ENCODE data around the gene GNG2.

The GNG2 gene

GRCh38 chr14:51860164-51860824 lies at the start of gene GNG2:
GNG2 (plus strand) TSS chr14:51860612; CDS start chr14:51950679, 90,067 bp downstream.
- peak within 1 kb of the TSS; percentile 51 to 71 for H3K4me3 ChIP-seq (ENCODE audit: low read depth in 1 of 2, low read length in 2 of 2)
- H3K9me3 ChIP-seq (ENCODE audit: low read length), result no peaks in the 10 kb centered on the region
- no peaks in the 10 kb centered on the region for H3K36me3 ChIP-seq (ENCODE audit: insufficient read depth, low read length)
- H3K9ac ChIP-seq (ENCODE audit: low read length), result peak within 1 kb of the TSS; percentile 67
- no peaks in the 10 kb centered on the region for H3K27me3 ChIP-seq (ENCODE audit: control insufficient read depth in 1 of 2, insufficient read depth in 2 of 2, low read length in 2 of 2)
- peak within 1 kb of the TSS; percentile 61 for H3K27ac ChIP-seq (ENCODE audit: low read depth, low read length)
- peaks cover 21% of the 10 kb centered on the region for H3K4me1 ChIP-seq (ENCODE audit: insufficient read depth, low read length)

- H3K9ac ChIP-seq (ENCODE audit: low read length), result no peak overlapping the region
- no peaks in the 10 kb centered on the region for H3K36me3 ChIP-seq (ENCODE audit: insufficient read depth, low read length)
- H3K9me3 ChIP-seq (ENCODE audit: low read length), result no peaks in the 10 kb centered on the region
- H3K27ac ChIP-seq (ENCODE audit: low read depth, low read length), result no peak overlapping the region
- peaks cover 14% of the 10 kb centered on the region for H3K4me1 ChIP-seq (ENCODE audit: insufficient read depth, low read length)
- H3K27me3 ChIP-seq (ENCODE audit: control insufficient read depth in 1 of 2, insufficient read depth in 2 of 2, low read length in 2 of 2), result no peaks in the 10 kb centered on the region
- no peak overlapping the region for H3K4me3 ChIP-seq (ENCODE audit: low read depth in 1 of 2, low read length in 2 of 2)
Measured at GRCh38 chr14:51811706-51812105, 48.7 kb upstream of the GNG2 start.

- H3K4me3 ChIP-seq (ENCODE audit: low read depth in 1 of 2, low read length in 2 of 2), result no peak overlapping the region
- H3K9me3 ChIP-seq (ENCODE audit: low read length), result no peaks in the 10 kb centered on the region
- no peak overlapping the region for H3K27ac ChIP-seq (ENCODE audit: low read depth, low read length)
- H3K9ac ChIP-seq (ENCODE audit: low read length), result no peak overlapping the region
- no peaks in the 10 kb centered on the region for H3K4me1 ChIP-seq (ENCODE audit: insufficient read depth, low read length)
- no peaks in the 10 kb centered on the region for H3K27me3 ChIP-seq (ENCODE audit: control insufficient read depth in 1 of 2, insufficient read depth in 2 of 2, low read length in 2 of 2)
- no peaks in the 10 kb centered on the region for H3K36me3 ChIP-seq (ENCODE audit: insufficient read depth, low read length)
Measured at GRCh38 chr14:51816031-51816430, 44.4 kb upstream of the GNG2 start.

- H3K4me3 ChIP-seq (ENCODE audit: low read depth in 1 of 2, low read length in 2 of 2), result no peak overlapping the region
- no peaks in the 10 kb centered on the region for H3K27me3 ChIP-seq (ENCODE audit: control insufficient read depth in 1 of 2, insufficient read depth in 2 of 2, low read length in 2 of 2)
- H3K36me3 ChIP-seq (ENCODE audit: insufficient read depth, low read length), result no peaks in the 10 kb centered on the region
- H3K4me1 ChIP-seq (ENCODE audit: insufficient read depth, low read length), result peaks cover 5% of the 10 kb centered on the region
- H3K27ac ChIP-seq (ENCODE audit: low read depth, low read length), result no peak overlapping the region
- H3K9me3 ChIP-seq (ENCODE audit: low read length), result no peaks in the 10 kb centered on the region
- H3K9ac ChIP-seq (ENCODE audit: low read length), result no peak overlapping the region
Measured at GRCh38 chr14:51817326-51817725, 43.1 kb upstream of the GNG2 start.

GRCh38 chr14:51818748-51819380 lies 41.5 kb upstream of the GNG2 start:
- Histone ChIP-seq H3K27me3 (ENCODE audit: control insufficient read depth in 1 of 2, insufficient read depth in 2 of 2, low read length in 2 of 2) (no peaks in the 10 kb centered on the region), H3K9ac (ENCODE audit: low read length) (no peak overlapping the region), H3K27ac (ENCODE audit: low read depth, low read length) (no peak overlapping the region), H3K4me1 (ENCODE audit: insufficient read depth, low read length) (peaks cover 14% of the 10 kb centered on the region), H3K4me3 (ENCODE audit: low read depth in 1 of 2, low read length in 2 of 2) (no peak overlapping the region), H3K36me3 (ENCODE audit: insufficient read depth, low read length) (no peaks in the 10 kb centered on the region), H3K9me3 (ENCODE audit: low read length) (no peaks in the 10 kb centered on the region)

- Histone ChIP-seq H3K9me3 (ENCODE audit: low read length) (no peaks in the 10 kb centered on the region), H3K4me1 (ENCODE audit: insufficient read depth, low read length) (peaks cover 14% of the 10 kb centered on the region), H3K9ac (ENCODE audit: low read length) (no peak overlapping the region)
Measured at GRCh38 chr14:51821822-51822221, 38.6 kb upstream of the GNG2 start.

GRCh38 chr14:51822499-51822898 lies 37.9 kb upstream of the GNG2 start:
- Histone ChIP-seq H3K4me1 (ENCODE audit: insufficient read depth, low read length) (peaks cover 14% of the 10 kb centered on the region), H3K9me3 (ENCODE audit: low read length) (no peaks in the 10 kb centered on the region), H3K27me3 (ENCODE audit: control insufficient read depth in 1 of 2, insufficient read depth in 2 of 2, low read length in 2 of 2) (no peaks in the 10 kb centered on the region), H3K9ac (ENCODE audit: low read length) (no peak overlapping the region), H3K27ac (ENCODE audit: low read depth, low read length) (no peak overlapping the region), H3K36me3 (ENCODE audit: insufficient read depth, low read length) (no peaks in the 10 kb centered on the region), H3K4me3 (ENCODE audit: low read depth in 1 of 2, low read length in 2 of 2) (no peak overlapping the region)

More at GRCh38 chr14:51821822-51822221, 38.6 kb upstream of the GNG2 start:
- Histone ChIP-seq H3K27ac (ENCODE audit: low read depth, low read length) (no peak overlapping the region), H3K4me3 (ENCODE audit: low read depth in 1 of 2, low read length in 2 of 2) (no peak overlapping the region), H3K27me3 (ENCODE audit: control insufficient read depth in 1 of 2, insufficient read depth in 2 of 2, low read length in 2 of 2) (no peaks in the 10 kb centered on the region), H3K36me3 (ENCODE audit: insufficient read depth, low read length) (no peaks in the 10 kb centered on the region)

- no peak overlapping the region for H3K27ac ChIP-seq (ENCODE audit: low read depth, low read length)
- H3K9ac ChIP-seq (ENCODE audit: low read length), result no peak overlapping the region
Measured at GRCh38 chr14:51823706-51824105, 36.7 kb upstream of the GNG2 start.

GRCh38 chr14:51824191-51824590 lies 36.2 kb upstream of the GNG2 start:
- H3K27ac ChIP-seq (ENCODE audit: low read depth, low read length), result no peak overlapping the region
- no peaks in the 10 kb centered on the region for H3K36me3 ChIP-seq (ENCODE audit: insufficient read depth, low read length)
- H3K4me3 ChIP-seq (ENCODE audit: low read depth in 1 of 2, low read length in 2 of 2), result no peak overlapping the region
- H3K9me3 ChIP-seq (ENCODE audit: low read length), result no peaks in the 10 kb centered on the region
- peaks cover 14% of the 10 kb centered on the region for H3K4me1 ChIP-seq (ENCODE audit: insufficient read depth, low read length)
- no peaks in the 10 kb centered on the region for H3K27me3 ChIP-seq (ENCODE audit: control insufficient read depth in 1 of 2, insufficient read depth in 2 of 2, low read length in 2 of 2)
- H3K9ac ChIP-seq (ENCODE audit: low read length), result no peak overlapping the region

More at GRCh38 chr14:51823706-51824105, 36.7 kb upstream of the GNG2 start:
- Histone ChIP-seq H3K4me1 (ENCODE audit: insufficient read depth, low read length) (peaks cover 14% of the 10 kb centered on the region), H3K9me3 (ENCODE audit: low read length) (no peaks in the 10 kb centered on the region), H3K4me3 (ENCODE audit: low read depth in 1 of 2, low read length in 2 of 2) (no peak overlapping the region), H3K27me3 (ENCODE audit: control insufficient read depth in 1 of 2, insufficient read depth in 2 of 2, low read length in 2 of 2) (no peaks in the 10 kb centered on the region), H3K36me3 (ENCODE audit: insufficient read depth, low read length) (no peaks in the 10 kb centered on the region)

GRCh38 chr14:51825926-51826325 lies 34.5 kb upstream of the GNG2 start:
- peaks cover 14% of the 10 kb centered on the region for H3K4me1 ChIP-seq (ENCODE audit: insufficient read depth, low read length)
- H3K9me3 ChIP-seq (ENCODE audit: low read length), result no peaks in the 10 kb centered on the region
- no peak overlapping the region for H3K4me3 ChIP-seq (ENCODE audit: low read depth in 1 of 2, low read length in 2 of 2)
- no peak overlapping the region for H3K9ac ChIP-seq (ENCODE audit: low read length)
- no peaks in the 10 kb centered on the region for H3K36me3 ChIP-seq (ENCODE audit: insufficient read depth, low read length)
- no peak overlapping the region for H3K27ac ChIP-seq (ENCODE audit: low read depth, low read length)
- H3K27me3 ChIP-seq (ENCODE audit: control insufficient read depth in 1 of 2, insufficient read depth in 2 of 2, low read length in 2 of 2), result no peaks in the 10 kb centered on the region

- Histone ChIP-seq H3K9ac (ENCODE audit: low read length) (no peak overlapping the region), H3K9me3 (ENCODE audit: low read length) (no peaks in the 10 kb centered on the region), H3K27ac (ENCODE audit: low read depth, low read length) (no peak overlapping the region), H3K36me3 (ENCODE audit: insufficient read depth, low read length) (no peaks in the 10 kb centered on the region), H3K27me3 (ENCODE audit: control insufficient read depth in 1 of 2, insufficient read depth in 2 of 2, low read length in 2 of 2) (no peaks in the 10 kb centered on the region), H3K4me1 (ENCODE audit: insufficient read depth, low read length) (peaks cover under 1% of the 10 kb centered on the region), H3K4me3 (ENCODE audit: low read depth in 1 of 2, low read length in 2 of 2) (no peak overlapping the region)
Measured at GRCh38 chr14:51828017-51828797, 32.2 kb upstream of the GNG2 start.
